CD4-positive, alpha-beta T cell treated with Interleukin-12 subunit alpha and Interleukin-12 subunit beta, for 1 hour (primary cell): ENCODE results near the gene ANTXRL.
"Not testable (repeated sequence)": the region's sequence is repeated elsewhere in the genome, so short reads cannot be mapped to it uniquely, and the experiment has no call there.

ENCODE experiments used
- DNase-seq: peaks from one replicate; pipeline ENCODE4 v3.0.0-alpha.2; 2020

ANTXRL gene

GRCh38 chr10:46310851-46311250 lies 24.1 kb downstream of the ANTXRL start:
- no peak for DNase-seq

GRCh38 chr10:46311501-46311951 lies 24.7 kb downstream of the ANTXRL start:
- DNase-seq, result no peak

GRCh38 chr10:46311961-46312431 lies 25.2 kb downstream of the ANTXRL start:
- not testable (repeated sequence) for DNase-seq

GRCh38 chr10:46312953-46313352 lies 26.2 kb downstream of the ANTXRL start:
- DNase-seq, result no peak

- no peak for DNase-seq
Observed at GRCh38 chr10:46314071-46314470, 27.3 kb downstream of the ANTXRL start.

- not testable (repeated sequence) for DNase-seq
Observed at GRCh38 chr10:46315071-46315860, 28.5 kb downstream of the ANTXRL start.

- DNase-seq, result no peak
Observed at GRCh38 chr10:46317370-46317769, 30.6 kb downstream of the ANTXRL start.

DNA sequence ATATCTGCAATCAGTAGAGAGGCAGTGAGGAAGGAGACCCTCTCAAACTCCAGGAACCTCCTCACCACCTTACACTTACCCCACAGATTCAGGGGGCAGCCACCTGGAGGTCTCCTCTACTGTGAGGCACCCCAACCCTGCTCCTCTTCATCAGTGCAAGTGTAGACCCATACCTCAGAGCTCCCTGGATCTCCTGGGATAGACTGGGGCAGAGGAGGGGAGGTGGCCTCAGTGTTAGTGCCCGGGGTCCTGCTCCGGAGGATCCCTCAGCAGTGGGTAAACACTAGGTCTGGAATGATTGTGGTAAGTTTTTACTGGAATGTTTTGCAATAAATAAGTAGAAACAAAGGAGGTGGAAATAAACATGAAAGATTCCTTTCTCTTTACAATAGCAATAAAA lies 31.1 kb downstream of the ANTXRL start:
- DNase-seq, result no peak

GRCh38 chr10:46318799-46319198 lies 32.0 kb downstream of the ANTXRL start:
- no peak for DNase-seq

DNA sequence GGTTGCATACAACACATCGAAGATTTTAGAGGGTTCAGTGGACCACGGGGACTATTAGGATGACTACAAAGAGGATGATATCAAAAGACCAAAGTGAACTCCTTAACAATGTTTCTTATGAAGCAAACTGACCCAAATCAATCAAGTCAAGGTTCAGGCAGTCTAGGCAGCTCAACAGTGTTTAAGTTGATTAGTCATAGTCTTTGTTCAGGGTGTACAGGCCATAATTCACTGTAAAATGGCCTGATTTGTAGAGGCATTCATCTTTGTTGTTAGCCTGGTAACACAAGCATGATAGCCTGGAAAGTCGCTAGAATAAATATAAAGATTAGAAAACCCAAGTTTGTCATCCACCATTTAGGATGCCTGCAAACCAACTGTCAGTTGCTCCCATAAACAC lies 32.6 kb downstream of the ANTXRL start:
- DNase-seq, result no peak

- DNase-seq, result no peak
Observed at GRCh38 chr10:46321770-46322169, 35.0 kb downstream of the ANTXRL start.

DNA sequence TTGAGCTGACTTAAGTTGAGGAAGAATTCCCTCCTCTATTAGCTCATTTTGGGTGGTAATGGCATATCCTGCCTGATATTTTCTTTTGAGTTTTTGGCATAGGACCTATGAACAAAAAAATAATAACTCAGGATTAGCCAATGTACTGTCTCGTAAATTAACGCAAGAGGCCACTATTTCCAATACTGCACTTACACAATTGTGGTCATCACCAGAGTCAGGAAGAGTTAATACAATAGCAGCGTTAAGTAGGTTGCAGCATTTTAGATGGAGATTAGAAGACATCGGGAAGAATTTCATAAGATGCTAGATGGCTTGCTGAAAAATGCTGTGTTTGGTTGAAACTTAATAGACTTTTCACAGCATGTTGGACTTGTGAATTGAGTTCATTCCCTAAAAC lies 36.4 kb downstream of the ANTXRL start:
- no peak for DNase-seq

DNA sequence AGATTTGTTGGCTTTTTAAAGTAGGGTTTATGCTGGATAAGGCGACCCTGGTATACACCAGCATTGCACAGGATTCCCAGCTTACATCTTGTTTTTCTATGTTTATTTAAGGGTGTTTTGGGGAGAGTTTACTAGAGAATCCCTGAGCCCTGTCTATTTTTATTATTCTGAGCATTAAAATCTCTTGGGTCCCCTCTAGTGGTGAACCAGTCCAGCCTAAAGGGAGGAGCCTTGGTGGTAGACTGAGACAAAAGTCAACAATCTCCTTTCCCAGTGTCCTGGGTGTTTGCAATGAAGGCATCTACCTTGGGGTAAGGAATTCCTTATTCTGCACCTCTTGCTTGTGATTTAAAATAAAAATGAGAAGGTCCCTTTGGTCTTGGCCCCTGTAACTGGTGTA lies 38.2 kb downstream of the ANTXRL start:
- peak; percentile 23 for DNase-seq

DNA sequence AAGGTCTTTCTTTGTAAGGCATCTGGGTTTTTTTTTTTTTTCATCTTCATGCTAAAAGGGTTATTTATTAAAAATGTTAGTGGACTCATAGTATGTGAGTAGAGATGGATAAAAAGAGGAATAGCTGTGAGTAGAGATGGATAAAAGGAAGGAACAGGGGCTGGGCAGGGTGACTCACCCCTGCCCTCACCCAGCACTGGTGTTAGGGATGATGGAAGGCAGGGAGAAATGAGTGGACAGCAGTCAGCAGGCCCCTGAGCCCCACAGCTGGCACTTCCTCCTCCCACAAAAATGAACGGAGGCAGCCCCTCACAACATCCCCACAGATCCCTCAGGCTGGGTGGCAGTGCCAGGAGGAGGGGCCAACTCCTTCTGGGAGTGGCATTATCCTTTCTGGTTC lies 39.3 kb downstream of the ANTXRL start:
- DNase-seq, result no peak

DNA sequence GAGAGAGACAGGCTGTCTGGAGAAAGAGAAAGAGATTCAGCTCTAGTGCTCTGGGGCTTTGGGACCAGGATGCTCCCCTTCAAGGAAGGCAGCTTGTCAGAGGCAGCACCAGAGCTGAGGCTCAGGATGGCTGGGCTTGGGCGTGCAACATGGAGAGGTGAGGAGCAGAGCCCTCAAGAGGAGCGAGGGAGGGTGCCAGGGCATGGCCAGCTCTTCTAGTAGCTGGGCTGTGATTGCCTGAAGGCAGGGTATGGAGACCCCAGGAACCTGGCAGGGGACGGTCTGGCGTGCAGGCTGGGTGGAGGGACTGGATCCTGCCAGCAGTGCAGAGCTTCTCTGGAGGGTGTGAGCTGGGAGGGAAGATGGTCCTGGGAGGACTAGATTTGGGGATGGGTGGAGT lies 40.2 kb downstream of the ANTXRL start:
- no peak for DNase-seq

DNA sequence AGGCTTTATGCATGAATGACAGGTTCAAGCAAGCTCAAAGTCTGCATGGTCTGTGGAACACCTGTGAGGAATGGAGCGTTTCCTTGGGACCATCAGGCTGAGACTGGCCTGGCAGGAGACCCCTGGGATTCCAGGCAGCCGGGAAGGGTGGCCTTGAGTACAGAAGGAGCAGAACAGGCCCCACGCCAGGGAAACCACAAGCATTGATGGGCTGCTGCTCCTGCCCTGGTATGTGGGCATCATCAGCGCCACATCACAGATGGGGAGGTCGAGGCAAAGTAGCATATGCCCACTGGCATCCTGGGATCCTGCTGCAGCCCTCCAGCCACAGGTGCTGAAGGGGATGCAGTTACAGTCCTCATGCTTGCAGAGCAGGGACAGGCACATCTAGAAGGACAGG lies 40.9 kb downstream of the ANTXRL start:
- DNase-seq, result no peak

GRCh38 chr10:46328853-46329689 lies 42.3 kb downstream of the ANTXRL start:
- DNase-seq, result no peak

GRCh38 chr10:46329690-46330016 lies 42.9 kb downstream of the ANTXRL start:
- DNase-seq, result no peak

DNA sequence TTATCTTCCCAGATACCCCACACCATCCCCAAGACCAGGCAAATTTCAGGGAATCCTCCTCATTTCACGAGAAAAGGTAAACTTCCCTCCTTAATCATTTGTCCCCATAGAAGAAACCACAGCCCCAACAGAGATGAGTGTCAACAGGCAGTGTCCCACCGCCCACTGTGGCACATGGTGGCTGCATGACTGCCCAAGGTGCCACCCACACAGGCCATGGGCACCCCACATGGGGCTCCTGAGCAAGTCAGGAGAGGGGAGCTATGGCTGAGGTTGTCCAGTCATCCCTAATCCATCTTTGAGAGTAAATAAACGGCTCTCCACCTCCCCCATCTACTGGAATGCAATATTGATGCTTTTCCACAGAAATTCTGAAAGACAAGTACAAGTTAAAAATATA lies 44.1 kb downstream of the ANTXRL start:
- DNase-seq, result no peak

DNA sequence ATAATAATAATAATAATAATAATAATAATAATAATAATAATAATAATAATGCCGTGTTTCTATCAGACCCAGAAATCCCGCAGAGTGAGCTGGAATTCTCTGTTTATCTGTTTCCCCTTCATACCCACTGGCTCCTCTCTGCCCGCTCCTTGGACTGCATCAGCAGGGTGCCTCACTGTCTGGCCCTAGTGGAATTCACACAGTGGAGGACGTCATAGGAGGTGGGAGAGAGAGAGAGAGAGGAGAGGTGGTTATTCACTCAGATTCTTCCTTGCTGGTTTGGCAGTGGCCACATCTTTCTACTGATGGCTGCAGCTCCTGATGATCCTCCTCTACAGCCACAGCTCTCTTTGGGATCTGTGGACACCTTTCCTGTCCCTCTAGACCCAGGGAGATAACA lies 78.7 kb downstream of the ANTXRL start:
- DNase-seq, result not testable (repeated sequence)

- DNase-seq, result not testable (repeated sequence)
Observed at GRCh38 chr10:46367209-46367608, 80.4 kb downstream of the ANTXRL start.

DNA sequence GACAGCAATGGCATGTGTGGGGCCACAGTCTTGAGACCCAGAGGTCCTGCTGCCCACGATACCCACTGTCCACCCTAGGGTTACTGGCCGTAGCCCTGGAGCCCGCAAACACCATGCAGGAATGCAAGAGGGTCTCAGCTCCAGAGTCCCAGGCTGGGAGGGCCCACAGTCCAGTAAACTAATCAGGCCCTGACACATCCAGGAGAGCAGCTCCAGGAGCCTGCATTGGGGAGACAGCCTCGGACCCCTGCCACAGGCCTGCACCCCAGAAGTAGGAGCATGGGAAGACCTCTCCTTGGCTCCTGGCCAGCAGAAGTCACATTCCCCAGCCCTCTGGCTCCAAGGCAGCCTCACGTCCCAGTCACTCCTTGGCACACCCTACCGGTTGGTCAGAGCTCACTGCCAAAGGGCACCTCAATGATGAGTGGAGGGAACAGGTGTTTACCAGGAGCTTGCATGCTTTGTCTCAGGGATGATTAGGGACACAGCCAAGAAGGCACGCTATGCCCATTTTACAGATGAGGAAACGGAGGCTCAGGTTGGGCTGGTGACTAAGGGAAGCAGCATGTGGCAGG lies 81.0 kb downstream of the ANTXRL start:
- not testable (repeated sequence) for DNase-seq

- not testable (repeated sequence) for DNase-seq
Observed at GRCh38 chr10:46368956-46369355, 82.2 kb downstream of the ANTXRL start.

- not testable (repeated sequence) for DNase-seq
Observed at GRCh38 chr10:46374410-46374809, 87.6 kb downstream of the ANTXRL start.
